GM12878 (cell line): ENCODE results near the gene GLT6D1. TPM values are rescaled to one million over a fixed set of nuclear protein-coding genes. Genes with fewer than 3 reads are reported as not detected.

Experiments
- ATAC-seq: fragments of 200-7000 bp; cut with Tn5 transposase; 3 replicates; pipeline ENCODE4 v1.9.1; 2020; ENCODE audit warnings: mild to moderate bottlenecking, moderate library complexity
- BruUV-seq: library from RNA; stranded (reverse); fragments of 400-500 nt; replicated peaks from 2 replicates; lab custom pipeline; 2021; lab: Mats Ljungman, UMichigan
- CTCF ChIA-PET: fragments of 300-600 bp; sonication (Branson Sonifier 250); formaldehyde crosslinking; extraction: SDS; loops from one replicate; lab custom pipeline; 2021; ENCODE audit warnings: inconsistent platforms; lab: Yijun Ruan, JAX
- POLR2A ChIA-PET: fragments of 350-600 bp; formaldehyde crosslinking; extraction: SDS; loops from one replicate; lab custom pipeline; 2021; ENCODE audit warnings: inconsistent platforms; lab: Charles Lee
- RAD21 ChIA-PET: fragments of 300-600 bp; sonication (Branson Sonifier 250); formaldehyde crosslinking; loops from one replicate; lab custom pipeline; 2023; ENCODE audit warnings: antibody characterized with exemption; ENCODE audit not compliant: unreplicated experiment; lab: Charles Lee
- SMC1A ChIA-PET: fragments of 300-600 bp; sonication (Branson Sonifier 250); formaldehyde crosslinking; loops from one replicate; lab custom pipeline; 2023; ENCODE audit not compliant: unreplicated experiment, uncharacterized antibody; lab: Charles Lee
- DNase-seq: peaks from one replicate; pipeline ENCODE4 v3.0.0-alpha.2; 2011; ENCODE audit warnings: low read depth, low spot score
- FAIRE-seq: peaks from 3 replicates; lab custom pipeline; 2011; peaks lifted over from hg19 to GRCh38; lab: Jason Lieb, UNC
- H2AFZ ChIP-seq: 2 replicates; pipeline ENCODE4 v1.6.0; 2011; ENCODE audit warnings: low read depth, low read length, control low read depth; ENCODE audit not compliant: control insufficient read depth
- H3K27ac ChIP-seq: 2 replicates; pipeline ENCODE4 v1.5.1; 2011; ENCODE audit warnings: control low read depth; ENCODE audit not compliant: control insufficient read depth, insufficient read depth
- H3K27me3 ChIP-seq, 2 experiments: replicated peaks in 1 of 2; 2 replicates each; pipeline versions ENCODE4 v1.6.0 to v1.6.1; 2011; ENCODE audit warnings: low read length in 1 of 2; ENCODE audit not compliant: control insufficient read depth in 2 of 2, insufficient read depth in 2 of 2
- H3K36me3 ChIP-seq, 2 experiments: 2 replicates each; pipeline ENCODE4 v1.5.1; 2011; ENCODE audit warnings: low read length in 1 of 2; ENCODE audit not compliant: control insufficient read depth in 2 of 2, insufficient read depth in 2 of 2
- H3K4me1 ChIP-seq: 2 replicates; pipeline ENCODE4 v1.6.1; 2011; ENCODE audit warnings: mild to moderate bottlenecking, low read length, moderate library complexity, mixed read lengths; ENCODE audit not compliant: control insufficient read depth, insufficient read depth
- H3K4me2 ChIP-seq: 2 replicates; pipeline ENCODE4 v1.6.0; 2011; ENCODE audit warnings: control low read depth; ENCODE audit not compliant: control insufficient read depth, insufficient read depth
- H3K4me3 ChIP-seq: fragments of 200-600 bp; sonication (generic); 2 replicates; pipeline ENCODE4 v1.5.1; 2016
- H3K79me2 ChIP-seq: 2 replicates; pipeline ENCODE4 v1.6.0; 2011; ENCODE audit warnings: low read length; ENCODE audit not compliant: control insufficient read depth, insufficient read depth
- H3K9ac ChIP-seq: 2 replicates; pipeline ENCODE4 v1.8.0; 2011; ENCODE audit warnings: low read length, control low read depth, mixed read lengths; ENCODE audit not compliant: control insufficient read depth, insufficient read depth
- H3K9me3 ChIP-seq: replicated peaks from 3 replicates; pipeline ENCODE4 v1.5.1; 2011; ENCODE audit warnings: mild to moderate bottlenecking, low read length; ENCODE audit not compliant: control insufficient read depth, insufficient read depth
- H4K20me1 ChIP-seq: 2 replicates; pipeline ENCODE4 v1.6.0; 2011; ENCODE audit not compliant: control insufficient read depth, insufficient read depth
- CHD2 ChIP-seq: IDR thresholded peaks from 2 replicates; pipeline ENCODE4 v1.6.1; 2011; ENCODE audit warnings: low read depth, low read length, improper control_type of control experiment, borderline replicate concordance
- MXI1 ChIP-seq: fragments of 150-350 bp; IDR thresholded peaks from 2 replicates; pipeline ENCODE4 v1.6.1; 2011; ENCODE audit warnings: low read depth, mild to moderate bottlenecking, inconsistent platforms, low read length, improper control_type of control experiment
- RELA ChIP-seq: fragments of 450-650 bp; IDR thresholded peaks from 2 replicates; pipeline ENCODE4 v1.8.0; 2014; ENCODE audit warnings: borderline replicate concordance; ENCODE audit not compliant: partially characterized antibody
- SREBF1 ChIP-seq: IDR thresholded peaks from 2 replicates; pipeline ENCODE4 v1.6.1; 2012; ENCODE audit warnings: mild to moderate bottlenecking, low read length
- TCF12 ChIP-seq: IDR thresholded peaks from 2 replicates; pipeline ENCODE4 v1.6.1; 2011; ENCODE audit warnings: low read depth, mild to moderate bottlenecking, low read length
- TCF3 ChIP-seq: IDR thresholded peaks from 2 replicates; pipeline ENCODE4 v1.6.1; 2012; ENCODE audit warnings: low read depth, mild to moderate bottlenecking, low read length, borderline replicate concordance; ENCODE audit not compliant: insufficient read depth
- ZBED1 ChIP-seq: IDR thresholded peaks from 2 replicates; pipeline ENCODE4 v1.6.1; 2016; ENCODE audit warnings: borderline replicate concordance
- ZNF274 ChIP-seq: IDR thresholded peaks from one replicate; pipeline ENCODE4 v1.8.0; 2011; ENCODE audit not compliant: insufficient read length, insufficient read depth
- ZNF622 ChIP-seq: fragments of 450-650 bp; IDR thresholded peaks from 2 replicates; pipeline ENCODE4 v1.6.1; 2017; ENCODE audit warnings: mild to moderate bottlenecking, inconsistent platforms
- WGBS: methylation state at CpG from one replicate; pipeline ENCODE4 v1.1.6; 2016; ENCODE audit warnings: low lambda C conversion rate; ENCODE audit not compliant: insufficient replicate concordance, insufficient coverage; ENCODE audit errors: missing lambda C conversion rate; 5-methylcytosine and 5-hydroxymethylcytosine counted together
- in situ Hi-C: fragments of 300-500 bp; cut with MboI; formaldehyde crosslinking; loops from 9 replicates; pipeline ENCODE4 v1.14.3; 2018; ENCODE audit warnings: mixed read lengths
- intact Hi-C: fragments of 100-400 bp; cut with micrococcal nuclease; formaldehyde crosslinking; loops from one replicate; pipeline ENCODE4 v1.14.2; 2022; ENCODE audit not compliant: unreplicated experiment
- polyA plus RNA-seq, 11 experiments: library from polyadenylated mRNA; depleted of rRNA in 4 of 11; unstranded in 6 of 11; stranded (reverse) in 5 of 11; fragments of >200 nt; fragmentation: Nextera tagmentation in 4 of 11; fragmentation: Illumina TruSeq in 1 of 11; extraction: Ambion mirVana in 4 of 11; extraction: Trizol in 1 of 11; gene quantifications; 1 replicate in 1 of 11; 2 replicates in 10 of 11; pipeline versions ENCODE4 v1.2.1 to v1.2.3, GENCODE V29; 2011 to 2016; ENCODE audit warnings: inconsistent platforms in 2 of 11, missing spikeins in 2 of 11, low read depth in 1 of 11
- total RNA-seq, 4 experiments: library from RNA; depleted of rRNA in 3 of 4; stranded (reverse); fragments of >200 nt in 3 of 4; fragmentation: Illumina TruSeq in 1 of 4; extraction: Trizol in 1 of 4; gene quantifications; 2 replicates each; pipeline versions ENCODE4 v1.2.1 to v1.2.3, GENCODE V29; 2013 to 2021
- TF ChIP-seq, protein P1 (sequence below): fragments of 450-650 bp; IDR thresholded peaks from 2 replicates; pipeline ENCODE4 v1.6.1; 2017; ENCODE audit warnings: borderline replicate concordance
- TF ChIP-seq, protein P2 (sequence below): fragments of 450-650 bp; IDR thresholded peaks from 2 replicates; pipeline ENCODE4 v1.6.1; 2017; ENCODE audit warnings: mild to moderate bottlenecking
- TF ChIP-seq, protein P3 (sequence below): IDR thresholded peaks from 2 replicates; pipeline ENCODE4 v1.6.1; 2012; ENCODE audit warnings: low read depth, low read length, improper control_type of control experiment
- TF ChIP-seq, protein P4 (sequence below): fragments of 150-350 bp; IDR thresholded peaks from 2 replicates; pipeline ENCODE4 v1.6.1; 2014; ENCODE audit warnings: mild to moderate bottlenecking, low read depth, low read length

The GLT6D1 gene
- total and polyA plus RNA-seq, 10 of the 15 experiments (the other 5 are each of a cell fraction or from before 2014, with no cell fraction given) = not detected

DNA sequence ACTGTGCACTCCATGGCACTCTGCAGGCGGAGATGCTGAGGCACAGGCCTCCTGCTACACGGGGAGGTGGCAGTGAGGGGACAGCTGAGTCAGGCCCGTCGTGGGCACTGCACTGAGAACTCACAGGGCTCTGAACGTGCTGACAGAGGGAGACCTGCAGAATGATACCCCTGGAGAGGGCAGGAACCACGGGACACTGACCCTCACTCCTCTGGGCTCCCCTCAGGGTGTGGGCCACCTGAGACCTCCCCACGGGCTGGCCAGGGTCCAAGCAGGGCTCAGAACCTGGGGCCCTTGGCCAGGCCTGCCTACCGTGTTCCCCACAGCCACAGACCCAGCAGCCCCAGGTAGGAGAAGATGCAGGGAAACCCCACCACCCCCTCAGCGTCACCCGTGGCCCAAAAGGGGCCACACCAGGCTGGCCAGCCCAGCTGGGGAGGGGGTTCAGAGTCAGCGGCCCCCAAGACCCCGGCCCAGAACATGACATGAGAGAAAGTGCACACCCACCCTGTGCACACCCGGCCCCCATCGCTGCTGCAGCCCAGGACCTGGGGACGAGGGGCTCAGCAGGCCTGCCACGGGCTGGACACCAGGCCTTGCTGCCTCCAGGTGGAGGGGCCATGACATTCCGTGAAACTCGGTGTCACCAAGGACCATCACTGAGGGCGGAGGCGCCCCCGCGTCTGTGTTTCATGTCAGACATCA, 30.9 kb downstream of the GLT6D1 start:
- WGBS = 23% methylated on average over 22 of the region's 22 CpGs
- no peak overlapping the region for H3K27ac ChIP-seq
- DNase-seq (no peak), ATAC-seq (no peak), FAIRE-seq (no peak)
- POLR2A ChIA-PET = no interaction called here
- no peaks in the 10 kb centered on the region; a peak in 1 of 4 replicates for H3K27me3 ChIP-seq
- H3K9ac ChIP-seq = no peak overlapping the region
- H3K79me2 ChIP-seq = no peaks in the 10 kb centered on the region
- CTCF ChIA-PET = interaction anchor here (0.9 kb wide), 1 partner anchor 8 kb away, joined by 3 read pairs; no protein-coding TSS in a partner anchor
- TF ChIP-seq, protein P1, sequence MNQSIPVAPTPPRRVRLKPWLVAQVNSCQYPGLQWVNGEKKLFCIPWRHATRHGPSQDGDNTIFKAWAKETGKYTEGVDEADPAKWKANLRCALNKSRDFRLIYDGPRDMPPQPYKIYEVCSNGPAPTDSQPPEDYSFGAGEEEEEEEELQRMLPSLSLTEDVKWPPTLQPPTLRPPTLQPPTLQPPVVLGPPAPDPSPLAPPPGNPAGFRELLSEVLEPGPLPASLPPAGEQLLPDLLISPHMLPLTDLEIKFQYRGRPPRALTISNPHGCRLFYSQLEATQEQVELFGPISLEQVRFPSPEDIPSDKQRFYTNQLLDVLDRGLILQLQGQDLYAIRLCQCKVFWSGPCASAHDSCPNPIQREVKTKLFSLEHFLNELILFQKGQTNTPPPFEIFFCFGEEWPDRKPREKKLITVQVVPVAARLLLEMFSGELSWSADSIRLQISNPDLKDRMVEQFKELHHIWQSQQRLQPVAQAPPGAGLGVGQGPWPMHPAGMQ = no peak
- TF ChIP-seq RELA = no peak
- TF ChIP-seq ZBED1 = no peak
- TF ChIP-seq ZNF622 = no peak
- TF ChIP-seq SREBF1 = no peak
- no peak for TF ChIP-seq ZNF274
- TF ChIP-seq MXI1 = no peak
- TF ChIP-seq CHD2 = no peak
- TF ChIP-seq TCF12 = no peak
- TF ChIP-seq TCF3 = no peak
- TF ChIP-seq, protein P2, sequence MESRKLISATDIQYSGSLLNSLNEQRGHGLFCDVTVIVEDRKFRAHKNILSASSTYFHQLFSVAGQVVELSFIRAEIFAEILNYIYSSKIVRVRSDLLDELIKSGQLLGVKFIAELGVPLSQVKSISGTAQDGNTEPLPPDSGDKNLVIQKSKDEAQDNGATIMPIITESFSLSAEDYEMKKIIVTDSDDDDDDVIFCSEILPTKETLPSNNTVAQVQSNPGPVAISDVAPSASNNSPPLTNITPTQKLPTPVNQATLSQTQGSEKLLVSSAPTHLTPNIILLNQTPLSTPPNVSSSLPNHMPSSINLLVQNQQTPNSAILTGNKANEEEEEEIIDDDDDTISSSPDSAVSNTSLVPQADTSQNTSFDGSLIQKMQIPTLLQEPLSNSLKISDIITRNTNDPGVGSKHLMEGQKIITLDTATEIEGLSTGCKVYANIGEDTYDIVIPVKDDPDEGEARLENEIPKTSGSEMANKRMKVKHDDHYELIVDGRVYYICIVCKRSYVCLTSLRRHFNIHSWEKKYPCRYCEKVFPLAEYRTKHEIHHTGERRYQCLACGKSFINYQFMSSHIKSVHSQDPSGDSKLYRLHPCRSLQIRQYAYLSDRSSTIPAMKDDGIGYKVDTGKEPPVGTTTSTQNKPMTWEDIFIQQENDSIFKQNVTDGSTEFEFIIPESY = no peak
- TF ChIP-seq, protein P3, sequence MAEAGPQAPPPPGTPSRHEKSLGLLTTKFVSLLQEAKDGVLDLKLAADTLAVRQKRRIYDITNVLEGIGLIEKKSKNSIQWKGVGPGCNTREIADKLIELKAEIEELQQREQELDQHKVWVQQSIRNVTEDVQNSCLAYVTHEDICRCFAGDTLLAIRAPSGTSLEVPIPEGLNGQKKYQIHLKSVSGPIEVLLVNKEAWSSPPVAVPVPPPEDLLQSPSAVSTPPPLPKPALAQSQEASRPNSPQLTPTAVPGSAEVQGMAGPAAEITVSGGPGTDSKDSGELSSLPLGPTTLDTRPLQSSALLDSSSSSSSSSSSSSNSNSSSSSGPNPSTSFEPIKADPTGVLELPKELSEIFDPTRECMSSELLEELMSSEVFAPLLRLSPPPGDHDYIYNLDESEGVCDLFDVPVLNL = no peak
- TF ChIP-seq, protein P4, sequence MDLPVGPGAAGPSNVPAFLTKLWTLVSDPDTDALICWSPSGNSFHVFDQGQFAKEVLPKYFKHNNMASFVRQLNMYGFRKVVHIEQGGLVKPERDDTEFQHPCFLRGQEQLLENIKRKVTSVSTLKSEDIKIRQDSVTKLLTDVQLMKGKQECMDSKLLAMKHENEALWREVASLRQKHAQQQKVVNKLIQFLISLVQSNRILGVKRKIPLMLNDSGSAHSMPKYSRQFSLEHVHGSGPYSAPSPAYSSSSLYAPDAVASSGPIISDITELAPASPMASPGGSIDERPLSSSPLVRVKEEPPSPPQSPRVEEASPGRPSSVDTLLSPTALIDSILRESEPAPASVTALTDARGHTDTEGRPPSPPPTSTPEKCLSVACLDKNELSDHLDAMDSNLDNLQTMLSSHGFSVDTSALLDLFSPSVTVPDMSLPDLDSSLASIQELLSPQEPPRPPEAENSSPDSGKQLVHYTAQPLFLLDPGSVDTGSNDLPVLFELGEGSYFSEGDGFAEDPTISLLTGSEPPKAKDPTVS = no peak
- in situ Hi-C loops = no loop called here
- H3K4me2 ChIP-seq = no peak overlapping the region
- SMC1A ChIA-PET = no interaction called here
- H3K4me3 ChIP-seq = no peak overlapping the region
- H3K4me1 ChIP-seq = no peaks in the 10 kb centered on the region
- H2AFZ ChIP-seq = no peak overlapping the region
- RAD21 ChIA-PET = no interaction called here
- H3K36me3 ChIP-seq = no peaks in the 10 kb centered on the region
- intact Hi-C loops = loop anchor here (10.0 kb wide), 1 partner anchor 516 kb away; no protein-coding TSS in a partner anchor
- H3K9me3 ChIP-seq = no peaks in the 10 kb centered on the region
- no TSS peak for BruUV-seq
- no peaks in the 10 kb centered on the region for H4K20me1 ChIP-seq
